Adipocyte (in vitro differentiated cells): ENCODE results near the gene TCEANC2.

Source experiments
- DNase-seq: peaks from one replicate; pipeline ENCODE4 v3.0.0-alpha.2; 2015; ENCODE audit warnings: low read depth
- H3K27me3 ChIP-seq: replicated peaks from 2 replicates; pipeline ENCODE4 v1.7.0; 2013; ENCODE audit warnings: mild to moderate bottlenecking, low read length, moderate library complexity; ENCODE audit not compliant: control insufficient read depth, insufficient read depth
- H3K36me3 ChIP-seq: 2 replicates; pipeline ENCODE4 v1.7.0; 2013; ENCODE audit warnings: low read length, mild to moderate bottlenecking, moderate library complexity; ENCODE audit not compliant: control insufficient read depth, insufficient read depth, severe bottlenecking
- H3K4me1 ChIP-seq: 2 replicates; pipeline ENCODE4 v1.7.0; 2013; ENCODE audit warnings: mild to moderate bottlenecking, low read length, moderate library complexity; ENCODE audit not compliant: control insufficient read depth, insufficient read depth
- H3K4me3 ChIP-seq: 2 replicates; pipeline ENCODE4 v1.7.0; 2013; ENCODE audit warnings: mild to moderate bottlenecking, low read length, moderate library complexity
- H3K9ac ChIP-seq: 2 replicates; pipeline ENCODE4 v1.7.0; 2013; ENCODE audit warnings: mild to moderate bottlenecking, low read length, moderate library complexity
- H3K9me3 ChIP-seq: 2 replicates; pipeline ENCODE4 v1.7.0; 2013; ENCODE audit warnings: mild to moderate bottlenecking, low read length, moderate library complexity; ENCODE audit not compliant: control insufficient read depth

TCEANC2 gene

DNA sequence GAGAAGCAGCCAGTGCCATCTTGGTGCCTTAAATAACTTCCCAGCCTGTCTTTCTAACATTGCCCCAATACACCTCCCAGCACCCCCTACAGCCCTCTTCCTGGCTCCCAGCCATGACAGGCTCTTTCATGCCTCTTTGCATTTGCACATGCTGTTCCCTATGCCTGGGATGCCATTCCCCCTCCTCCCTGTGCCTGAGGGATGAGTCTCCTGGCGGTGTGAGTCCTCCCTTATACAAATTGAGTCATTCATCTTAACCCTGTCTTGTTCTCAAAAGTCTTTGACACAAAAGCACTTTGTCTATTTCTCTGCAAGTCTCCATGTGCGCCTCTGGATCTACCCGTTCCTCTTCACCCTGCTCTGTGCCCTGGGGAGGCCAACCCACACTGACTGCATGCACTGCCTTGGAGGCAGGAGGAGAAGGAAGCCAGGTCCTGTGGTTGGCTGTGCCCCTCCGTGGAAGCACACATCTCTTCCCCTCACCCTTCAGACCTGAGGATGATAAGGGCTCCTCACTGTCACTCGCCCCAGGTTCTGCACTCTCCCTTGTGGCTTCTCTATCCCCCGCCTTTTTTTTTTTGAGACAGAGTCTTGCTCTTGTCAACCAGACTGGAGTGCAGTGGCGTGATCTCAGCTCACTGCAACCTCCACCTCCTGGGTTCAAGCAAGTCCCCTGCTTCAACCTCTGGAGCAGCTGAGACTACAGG lies 74.3 kb downstream of the TCEANC2 start:
- H3K27me3 ChIP-seq, result peaks cover 8% of the 10 kb centered on the region
- H3K4me1 ChIP-seq, result peaks cover 5% of the 10 kb centered on the region
- no peaks in the 10 kb centered on the region for H3K36me3 ChIP-seq
- H3K9ac ChIP-seq, result no peak overlapping the region
- H3K4me3 ChIP-seq, result no peak overlapping the region
- DNase-seq, result no peak
- no peaks in the 10 kb centered on the region for H3K9me3 ChIP-seq

DNA sequence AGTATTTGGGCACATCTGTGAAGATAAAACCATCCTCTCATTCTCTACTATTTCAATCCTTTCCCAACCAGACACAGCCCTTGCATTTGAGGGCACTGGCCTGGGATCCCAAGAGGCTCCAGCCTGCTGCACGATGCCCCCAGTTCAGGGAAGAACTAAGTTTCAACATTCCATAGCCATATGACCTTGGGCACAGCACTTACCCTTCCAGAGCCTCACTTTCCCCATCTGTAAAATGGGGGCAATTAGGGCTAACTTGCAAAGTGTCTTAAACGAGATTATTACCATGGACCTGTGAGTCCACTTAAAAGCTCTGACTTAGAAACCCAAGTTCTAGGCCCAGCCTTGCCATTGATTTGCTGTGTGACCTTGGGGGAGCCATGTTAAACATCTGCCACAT lies 76.5 kb downstream of the TCEANC2 start:
- Histone ChIP-seq H3K27me3 (peaks cover 8% of the 10 kb centered on the region), H3K4me3 (no peak overlapping the region), H3K36me3 (no peaks in the 10 kb centered on the region), H3K9me3 (no peaks in the 10 kb centered on the region), H3K4me1 (peaks cover 5% of the 10 kb centered on the region), H3K9ac (no peak overlapping the region)
- DNase-seq, result no peak

DNA sequence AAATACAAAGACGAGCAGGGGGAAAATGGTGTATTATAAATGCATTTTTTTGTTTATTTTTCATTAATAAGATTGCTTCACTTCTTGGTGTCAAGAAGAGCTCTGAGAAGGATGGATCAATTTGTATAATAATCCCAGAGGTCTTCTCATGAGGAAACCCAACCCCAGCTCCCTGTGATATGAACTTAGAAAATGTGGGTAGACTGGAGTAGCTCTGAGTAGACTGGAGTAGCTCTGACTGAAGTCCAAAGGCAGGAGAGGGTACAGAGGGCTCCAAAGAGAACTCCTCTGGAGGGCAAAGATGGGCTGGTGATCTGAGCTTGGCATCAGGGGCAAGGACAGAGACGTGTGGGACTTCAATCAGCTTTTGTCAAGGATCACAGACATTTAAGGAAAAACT lies 78.0 kb downstream of the TCEANC2 start:
- no peak for DNase-seq
- Histone ChIP-seq H3K9ac (no peak overlapping the region), H3K36me3 (no peaks in the 10 kb centered on the region), H3K4me1 (peaks cover 5% of the 10 kb centered on the region), H3K27me3 (peaks cover 8% of the 10 kb centered on the region), H3K9me3 (no peaks in the 10 kb centered on the region), H3K4me3 (no peak overlapping the region)

DNA sequence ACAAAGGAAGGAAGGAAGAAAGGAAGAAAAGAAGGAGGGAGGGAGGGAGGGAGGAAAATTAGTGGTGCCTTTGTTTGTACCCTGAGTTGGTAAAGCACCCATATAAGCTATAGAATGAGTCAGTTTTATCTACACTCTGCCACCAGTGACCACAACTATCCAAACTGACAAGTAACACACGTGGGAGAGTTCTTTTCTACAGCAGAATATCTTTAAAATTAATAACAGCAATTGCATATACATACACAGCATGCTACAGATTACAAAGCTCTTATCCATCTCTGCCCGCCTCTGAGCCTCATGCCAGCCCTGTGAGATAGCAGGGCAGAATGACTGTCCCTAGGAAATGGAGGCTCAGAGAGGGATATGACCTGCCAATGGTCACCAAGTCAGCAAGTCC lies 79.1 kb downstream of the TCEANC2 start:
- Histone ChIP-seq H3K9me3 (no peaks in the 10 kb centered on the region), H3K4me3 (no peak overlapping the region), H3K36me3 (no peaks in the 10 kb centered on the region), H3K9ac (no peak overlapping the region), H3K4me1 (peaks cover 9% of the 10 kb centered on the region), H3K27me3 (peaks cover 6% of the 10 kb centered on the region)
- peak; percentile 30 for DNase-seq

- DNase-seq, result no peak
- no peaks in the 10 kb centered on the region for H3K36me3 ChIP-seq
- peaks cover 3% of the 10 kb centered on the region for H3K9me3 ChIP-seq
- no peak overlapping the region for H3K9ac ChIP-seq
- H3K4me3 ChIP-seq, result no peak overlapping the region
- H3K4me1 ChIP-seq, result peaks cover 10% of the 10 kb centered on the region
- no peaks in the 10 kb centered on the region for H3K27me3 ChIP-seq
These were observed 80.9 kb downstream of the TCEANC2 start for GRCh38 chr1:54134295-54134694.

- H3K9me3 ChIP-seq, result peaks cover 3% of the 10 kb centered on the region
- no peak overlapping the region for H3K9ac ChIP-seq
- H3K27me3 ChIP-seq, result no peaks in the 10 kb centered on the region
- H3K36me3 ChIP-seq, result no peaks in the 10 kb centered on the region
- no peak overlapping the region for H3K4me3 ChIP-seq
- DNase-seq, result peak; percentile 19
- peaks cover 7% of the 10 kb centered on the region for H3K4me1 ChIP-seq
These were observed 82.2 kb downstream of the TCEANC2 start for GRCh38 chr1:54135436-54136120.

GRCh38 chr1:54136269-54136896 lies 83.0 kb downstream of the TCEANC2 start:
- Histone ChIP-seq H3K9ac (no peak overlapping the region), H3K36me3 (no peaks in the 10 kb centered on the region), H3K4me1 (peaks cover 7% of the 10 kb centered on the region), H3K27me3 (no peaks in the 10 kb centered on the region), H3K4me3 (no peak overlapping the region), H3K9me3 (peaks cover 3% of the 10 kb centered on the region)
- no peak for DNase-seq

GRCh38 chr1:54136963-54137533 lies 83.6 kb downstream of the TCEANC2 start:
- DNase-seq, result no peak
- H3K36me3 ChIP-seq, result no peaks in the 10 kb centered on the region

DNA sequence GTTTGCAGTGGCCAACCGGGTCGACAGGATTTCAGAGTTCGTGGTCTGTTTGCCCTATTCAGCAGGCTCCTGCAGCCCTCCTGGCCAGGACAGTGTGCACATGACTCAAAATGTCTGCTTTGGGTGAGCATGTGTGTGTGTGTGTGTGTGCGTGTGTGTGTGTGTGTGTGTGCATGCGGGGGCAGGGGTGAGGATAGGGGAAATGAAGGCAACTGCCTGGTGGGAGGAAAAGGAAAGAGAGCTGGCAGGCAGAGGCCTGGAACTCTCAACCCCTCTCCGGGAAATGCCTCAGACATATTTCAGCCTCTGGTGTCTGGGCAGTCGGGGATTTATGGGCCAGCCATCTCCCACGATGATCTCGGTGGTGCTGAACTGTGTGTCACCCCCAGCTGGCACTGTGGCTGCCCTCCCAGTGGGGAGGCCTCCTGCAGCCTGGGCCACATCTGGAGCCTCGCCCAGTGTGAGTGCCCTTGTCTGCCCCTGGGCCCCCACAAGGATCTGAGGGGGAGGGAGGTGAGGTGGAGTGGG lies 84.2 kb downstream of the TCEANC2 start:
- no peak overlapping the region for H3K4me3 ChIP-seq
- peaks cover 7% of the 10 kb centered on the region for H3K4me1 ChIP-seq
- peaks cover 3% of the 10 kb centered on the region for H3K9me3 ChIP-seq
- H3K36me3 ChIP-seq, result no peaks in the 10 kb centered on the region
- DNase-seq, result peak; percentile 43
- no peaks in the 10 kb centered on the region for H3K27me3 ChIP-seq
- H3K9ac ChIP-seq, result no peak overlapping the region

More at GRCh38 chr1:54136963-54137533, 83.6 kb downstream of the TCEANC2 start:
- H3K4me3 ChIP-seq, result no peak overlapping the region
- peaks cover 3% of the 10 kb centered on the region for H3K9me3 ChIP-seq
- peaks cover 7% of the 10 kb centered on the region for H3K4me1 ChIP-seq
- H3K27me3 ChIP-seq, result no peaks in the 10 kb centered on the region
- no peak overlapping the region for H3K9ac ChIP-seq

DNA sequence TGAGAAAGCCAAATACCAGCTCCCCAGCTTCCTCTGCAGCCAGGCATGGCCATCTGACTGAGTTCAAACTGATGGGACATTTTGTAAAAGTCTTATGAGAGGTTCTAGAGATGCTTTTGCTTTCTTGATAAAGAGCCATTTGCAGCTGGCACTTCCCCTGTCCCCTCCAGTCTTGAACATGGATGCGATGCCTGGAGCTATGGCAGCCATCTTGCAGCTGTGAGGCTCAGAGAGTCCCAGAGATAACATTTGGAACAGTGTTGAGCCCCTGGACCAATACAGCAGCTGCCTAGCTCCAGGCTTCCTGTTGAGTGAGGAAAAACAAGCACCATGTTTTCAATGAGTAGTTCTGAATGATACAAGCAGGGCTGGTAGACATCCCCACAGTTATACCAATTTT lies 85.6 kb downstream of the TCEANC2 start:
- peaks cover 3% of the 10 kb centered on the region for H3K9me3 ChIP-seq
- no peak overlapping the region for H3K9ac ChIP-seq
- H3K36me3 ChIP-seq, result no peaks in the 10 kb centered on the region
- no peak for DNase-seq
- H3K27me3 ChIP-seq, result no peaks in the 10 kb centered on the region
- peaks cover 7% of the 10 kb centered on the region for H3K4me1 ChIP-seq
- H3K4me3 ChIP-seq, result no peak overlapping the region

- Histone ChIP-seq H3K4me3 (no peak overlapping the region), H3K36me3 (no peaks in the 10 kb centered on the region), H3K9me3 (peaks cover 3% of the 10 kb centered on the region), H3K4me1 (peaks cover 7% of the 10 kb centered on the region), H3K9ac (no peak overlapping the region), H3K27me3 (no peaks in the 10 kb centered on the region)
- DNase-seq, result no peak
These were observed 86.3 kb downstream of the TCEANC2 start for GRCh38 chr1:54139711-54140110.
